WERI-Rb-1 (cell line): Measurements from ENCODE around the gene ZNF484.
"Not testable (repeated sequence)": the region's sequence is repeated elsewhere in the genome, so short reads cannot be mapped to it uniquely, and the experiment has no call there.

Source experiments
- DNase-seq: peaks from one replicate; pipeline ENCODE4 v3.0.0-alpha.2; 2020
- H3K27ac ChIP-seq: fragments of 250-450 bp; sonication (Bioruptor Pico); 2 replicates; pipeline ENCODE4 v1.5.1; 2020; ENCODE audit warnings: mild to moderate bottlenecking, moderate library complexity
- H3K27me3 ChIP-seq: fragments of 250-450 bp; sonication (Bioruptor Pico); 2 replicates; pipeline ENCODE4 v1.5.1; 2021; ENCODE audit warnings: mild to moderate bottlenecking, low read depth, moderate library complexity; ENCODE audit not compliant: insufficient read depth, severe bottlenecking
- H3K36me3 ChIP-seq: fragments of 250-450 bp; sonication (Bioruptor Pico); 2 replicates; pipeline ENCODE4 v1.5.1; 2020; ENCODE audit warnings: mild to moderate bottlenecking, moderate library complexity
- H3K4me3 ChIP-seq: 2 replicates; pipeline ENCODE4 v1.5.1; 2011; ENCODE audit warnings: low read depth, mild to moderate bottlenecking, control low read depth, low read length
- H3K9me3 ChIP-seq: fragments of 250-450 bp; sonication (Bioruptor Pico); 2 replicates; pipeline ENCODE4 v1.5.1; 2021; ENCODE audit warnings: mild to moderate bottlenecking, moderate library complexity; ENCODE audit not compliant: severe bottlenecking
- TF ChIP-seq, protein P1 (sequence below): IDR thresholded peaks from 2 replicates; pipeline ENCODE4 v1.5.1; 2011; ENCODE audit warnings: low read depth, mild to moderate bottlenecking, control low read depth, inconsistent platforms, low read length

ZNF484 gene

DNA sequence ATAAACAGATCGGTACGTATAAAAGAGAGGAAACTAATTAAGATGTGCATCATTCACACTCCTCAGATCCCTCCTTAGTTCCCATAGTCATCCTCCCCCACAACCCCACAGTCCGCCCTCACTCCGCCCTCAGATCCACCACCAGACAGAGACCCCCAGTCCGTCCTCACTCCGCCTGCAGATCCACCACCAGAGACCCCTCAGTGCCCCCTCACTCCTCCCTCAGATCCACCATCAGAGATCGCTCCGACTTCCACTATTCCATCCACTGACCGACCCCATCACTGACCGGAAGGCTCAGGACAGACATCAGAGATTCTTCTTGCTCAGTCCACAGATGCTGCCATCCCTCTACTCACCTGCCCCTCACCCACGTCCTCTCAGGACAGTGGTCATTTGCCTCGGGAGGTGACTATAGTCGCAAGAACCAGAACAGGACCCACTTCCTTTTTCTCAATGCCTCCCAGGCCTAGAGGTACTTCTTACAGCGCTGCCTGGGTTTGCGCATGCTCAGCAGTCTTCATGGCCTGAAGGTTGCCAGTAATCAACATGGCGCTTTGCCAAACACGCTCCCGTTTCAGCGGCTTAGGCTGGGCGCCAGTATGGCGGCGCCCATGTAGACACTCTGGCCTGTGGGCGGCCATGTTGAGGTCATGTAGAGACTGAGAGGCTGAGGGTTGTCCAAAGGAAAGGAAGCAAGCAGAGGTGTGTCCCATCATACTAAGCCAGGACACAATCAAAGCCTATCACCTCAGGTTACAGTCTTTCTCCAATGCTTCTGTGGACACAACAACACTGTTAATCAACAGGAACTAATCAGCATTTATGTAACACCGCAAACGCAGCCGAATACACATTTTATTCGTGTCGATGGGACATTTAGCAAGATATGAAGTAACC is at the start of gene ZNF484:
TSS of gene ZNF484 (minus strand) at position 508 of the 900 bp plus-strand sequence. CDS start 3,009 bp downstream, outside the sequence.
- TF ChIP-seq, protein P1, sequence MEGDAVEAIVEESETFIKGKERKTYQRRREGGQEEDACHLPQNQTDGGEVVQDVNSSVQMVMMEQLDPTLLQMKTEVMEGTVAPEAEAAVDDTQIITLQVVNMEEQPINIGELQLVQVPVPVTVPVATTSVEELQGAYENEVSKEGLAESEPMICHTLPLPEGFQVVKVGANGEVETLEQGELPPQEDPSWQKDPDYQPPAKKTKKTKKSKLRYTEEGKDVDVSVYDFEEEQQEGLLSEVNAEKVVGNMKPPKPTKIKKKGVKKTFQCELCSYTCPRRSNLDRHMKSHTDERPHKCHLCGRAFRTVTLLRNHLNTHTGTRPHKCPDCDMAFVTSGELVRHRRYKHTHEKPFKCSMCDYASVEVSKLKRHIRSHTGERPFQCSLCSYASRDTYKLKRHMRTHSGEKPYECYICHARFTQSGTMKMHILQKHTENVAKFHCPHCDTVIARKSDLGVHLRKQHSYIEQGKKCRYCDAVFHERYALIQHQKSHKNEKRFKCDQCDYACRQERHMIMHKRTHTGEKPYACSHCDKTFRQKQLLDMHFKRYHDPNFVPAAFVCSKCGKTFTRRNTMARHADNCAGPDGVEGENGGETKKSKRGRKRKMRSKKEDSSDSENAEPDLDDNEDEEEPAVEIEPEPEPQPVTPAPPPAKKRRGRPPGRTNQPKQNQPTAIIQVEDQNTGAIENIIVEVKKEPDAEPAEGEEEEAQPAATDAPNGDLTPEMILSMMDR = no peak
- H3K27me3 ChIP-seq = no peaks in the 10 kb centered on the region
- H3K27ac ChIP-seq = peak within 1 kb of the TSS; percentile 43

DNA sequence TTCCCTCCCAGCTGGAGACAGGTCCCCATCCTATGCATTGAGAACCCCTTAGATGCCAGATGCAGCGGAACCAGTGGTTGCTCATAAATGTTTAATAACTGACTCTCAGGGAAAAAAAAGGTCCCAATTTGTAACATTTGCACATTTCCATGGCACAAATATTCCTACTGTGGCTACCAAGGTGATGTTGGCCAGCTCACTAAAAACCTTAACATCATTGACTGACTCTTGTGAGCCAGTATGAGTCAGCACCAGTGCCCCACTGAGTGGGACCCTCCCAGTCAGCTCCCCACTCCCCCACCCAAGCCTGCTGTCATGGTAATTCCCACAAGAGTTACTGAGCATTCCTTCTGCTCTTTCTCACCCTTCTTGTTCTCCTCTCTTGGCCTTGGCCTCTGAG is 42.6 kb upstream of the ZNF484 start:
- Histone ChIP-seq H3K36me3 (no peaks in the 10 kb centered on the region), H3K9me3 (no peaks in the 10 kb centered on the region), H3K27ac (no peak overlapping the region), H3K27me3 (no peaks in the 10 kb centered on the region), H3K4me3 (no peak overlapping the region)
- TF ChIP-seq, protein P1 = no peak
- no peak for DNase-seq

More for the DNA sequence above, at the start of gene ZNF484:
- Histone ChIP-seq H3K9me3 (no peaks in the 10 kb centered on the region), H3K36me3 (no peaks in the 10 kb centered on the region), H3K4me3 (peak within 1 kb of the TSS; percentile 93)
- peak; percentile 98 for DNase-seq

DNA sequence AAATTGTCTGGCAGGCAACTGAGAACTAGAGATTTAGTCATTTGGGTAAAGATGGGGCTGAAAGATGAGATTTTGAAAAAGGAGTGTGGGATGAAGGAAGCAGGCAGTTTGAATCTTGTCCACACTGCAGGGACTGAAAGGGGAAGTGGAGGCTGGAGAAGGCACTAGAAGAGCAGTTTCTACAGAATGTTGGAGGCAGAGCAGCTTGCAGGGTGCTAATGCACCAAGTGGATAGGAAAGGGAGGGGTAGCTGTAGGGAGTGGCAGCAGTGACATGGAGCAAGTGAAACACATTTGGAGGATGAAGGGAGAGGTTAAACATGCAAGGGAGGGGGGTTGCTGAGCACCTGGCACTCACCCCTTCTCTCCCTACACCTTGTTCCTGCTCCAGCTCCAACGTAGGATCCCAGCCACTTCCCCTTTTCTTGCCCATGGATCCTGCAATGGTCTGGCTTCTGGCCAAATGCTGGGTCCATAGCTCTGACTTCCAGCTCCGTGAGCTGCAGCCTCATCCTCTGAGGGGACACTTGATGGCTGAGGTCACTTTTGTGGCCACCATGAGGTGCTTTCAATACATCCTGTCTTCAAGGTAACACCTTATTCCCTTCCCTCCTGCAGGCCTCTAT is 39.5 kb upstream of the ZNF484 start:
- TF ChIP-seq, protein P1 = no peak
- H3K36me3 ChIP-seq = no peaks in the 10 kb centered on the region
- H3K4me3 ChIP-seq = no peak overlapping the region
- H3K27ac ChIP-seq = no peak overlapping the region
- H3K9me3 ChIP-seq = no peaks in the 10 kb centered on the region
- no peaks in the 10 kb centered on the region for H3K27me3 ChIP-seq
- no peak for DNase-seq

DNA sequence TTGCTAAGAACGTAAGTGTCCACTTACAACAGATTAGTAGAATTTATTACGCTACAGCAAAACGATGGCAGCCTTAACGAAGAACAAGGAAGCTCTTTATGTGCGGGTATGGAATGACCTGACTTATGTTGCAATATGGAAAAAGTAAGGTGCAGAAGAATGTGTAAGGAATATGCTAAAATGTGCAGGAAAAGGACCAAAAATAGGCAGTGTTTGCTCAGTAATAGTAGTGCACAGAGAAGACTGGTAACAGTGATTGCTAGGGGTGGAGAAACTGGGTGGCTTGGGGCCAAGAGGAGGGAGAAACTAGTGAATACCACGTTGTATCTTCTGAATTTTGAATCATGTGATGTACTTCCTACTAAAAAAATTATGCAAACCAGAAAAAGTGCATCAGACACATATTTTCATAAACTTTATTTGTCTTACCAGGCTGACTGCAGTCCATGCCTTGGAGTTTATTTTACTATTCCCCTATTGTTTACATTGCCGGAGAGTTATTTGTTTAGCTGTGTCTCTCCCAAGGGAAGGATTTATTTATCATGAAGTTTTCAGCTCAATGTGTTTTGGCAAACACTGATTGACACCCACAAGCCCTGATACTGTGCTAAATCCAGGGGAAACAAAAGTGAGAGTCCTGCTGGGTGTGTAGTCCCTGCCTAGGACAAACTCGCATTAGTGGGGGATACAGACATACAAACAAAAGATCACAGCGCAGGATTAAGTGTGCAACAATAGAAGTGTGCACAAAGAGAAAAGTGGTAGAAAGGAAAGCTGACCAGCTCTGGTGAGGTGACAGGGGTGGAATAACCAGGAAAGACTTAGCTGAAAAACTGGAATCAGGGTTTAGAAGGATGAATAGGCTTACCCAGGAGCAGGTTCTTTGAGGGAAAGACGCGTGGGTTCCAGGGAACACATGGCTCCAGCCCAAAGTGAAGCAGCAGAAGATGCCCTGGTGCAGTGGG is 34.0 kb upstream of the ZNF484 start:
- no peak overlapping the region for H3K27ac ChIP-seq
- H3K36me3 ChIP-seq = no peaks in the 10 kb centered on the region
- H3K4me3 ChIP-seq = no peak overlapping the region
- DNase-seq = no peak
- H3K27me3 ChIP-seq = no peaks in the 10 kb centered on the region
- no peaks in the 10 kb centered on the region for H3K9me3 ChIP-seq
- TF ChIP-seq, protein P1 = no peak

DNA sequence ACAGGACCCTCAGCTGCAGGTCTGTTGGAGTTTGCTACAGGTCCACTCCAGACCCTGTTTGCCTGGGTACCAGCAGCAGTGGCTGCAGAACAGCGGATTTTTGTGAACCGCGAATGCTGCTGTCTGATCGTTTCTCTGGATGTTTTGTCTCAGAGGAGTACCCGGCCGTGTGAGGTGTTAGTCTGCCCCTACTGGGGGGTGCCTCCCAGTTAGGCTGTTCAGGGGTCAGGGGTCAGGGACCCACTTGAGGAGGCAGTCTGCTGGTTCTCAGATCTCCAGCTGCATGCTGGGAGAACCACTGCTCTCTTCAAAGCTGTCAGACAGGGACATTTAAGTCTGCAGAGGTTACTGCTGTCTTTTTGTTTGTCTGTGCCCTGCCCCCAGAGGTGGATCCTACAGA is 27.3 kb upstream of the ZNF484 start:
- not testable (repeated sequence) for H3K9me3 ChIP-seq, H3K27me3 ChIP-seq, H3K27ac ChIP-seq, H3K36me3 ChIP-seq, DNase-seq, H3K4me3 ChIP-seq
